HG02610 (cell line): ENCODE data around the gene CALHM6.

Experiments used
- ATAC-seq: cut with Tn5 transposase; IDR thresholded peaks from one replicate; pipeline ENCODE4 v1.9.1; 2021; ENCODE audit warnings: mild to moderate bottlenecking, moderate library complexity; ENCODE audit not compliant: unreplicated experiment

CALHM6 gene

DNA sequence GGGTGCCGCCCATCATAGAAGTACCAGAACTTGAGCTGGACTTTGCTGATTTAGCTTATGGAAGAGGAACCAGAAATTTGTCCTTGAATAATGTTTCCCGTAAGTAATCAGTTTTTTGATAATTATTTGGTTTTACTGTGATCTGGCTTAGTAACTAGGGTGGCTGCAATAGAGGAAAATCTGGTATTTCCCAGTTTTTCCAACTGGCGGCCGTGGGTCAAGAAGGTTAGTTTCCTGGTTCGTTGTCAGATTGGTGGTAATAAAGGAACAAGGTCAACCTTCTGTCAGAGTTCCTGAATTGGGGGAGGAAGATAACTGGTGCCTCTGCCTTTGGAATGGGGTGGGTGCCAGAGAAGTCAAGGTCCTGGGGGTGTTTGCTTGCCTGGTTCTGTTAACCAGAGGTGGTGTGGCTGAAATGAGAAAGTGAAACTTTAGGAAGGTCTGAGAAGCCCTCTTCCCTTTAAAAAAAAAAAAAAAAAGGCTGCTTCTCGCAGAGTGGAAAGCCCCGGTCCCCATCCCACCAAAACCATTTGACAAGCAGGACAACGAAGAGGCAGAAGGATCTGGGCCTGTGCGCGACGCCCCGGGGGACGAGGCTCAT lies at the start of gene CALHM6:
Gene CALHM6 (plus strand): TSS at position 45 of the 601 bp plus-strand sequence. CDS start 555 bp downstream, at position 600.
- no peak for ATAC-seq

DNA sequence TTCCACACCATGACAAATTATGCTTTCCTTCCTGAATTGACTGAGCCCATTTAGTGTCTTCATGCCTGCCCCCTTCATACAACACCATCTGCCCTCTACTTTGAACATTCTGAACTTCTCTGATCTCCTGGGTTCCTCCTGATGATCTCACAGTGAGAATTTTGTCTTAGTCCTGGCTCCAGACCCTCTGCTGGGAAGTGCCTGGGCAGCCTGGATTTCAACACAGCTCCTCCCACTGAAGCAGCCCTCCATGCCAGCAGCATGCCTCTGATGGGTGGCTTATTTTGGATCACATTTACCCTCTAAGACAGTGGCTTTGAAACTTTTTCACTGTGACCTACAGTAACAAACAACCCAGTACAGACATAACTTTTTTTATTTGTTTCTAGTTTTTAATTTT lies 48.9 kb upstream of the CALHM6 start:
- ATAC-seq: no peak

DNA sequence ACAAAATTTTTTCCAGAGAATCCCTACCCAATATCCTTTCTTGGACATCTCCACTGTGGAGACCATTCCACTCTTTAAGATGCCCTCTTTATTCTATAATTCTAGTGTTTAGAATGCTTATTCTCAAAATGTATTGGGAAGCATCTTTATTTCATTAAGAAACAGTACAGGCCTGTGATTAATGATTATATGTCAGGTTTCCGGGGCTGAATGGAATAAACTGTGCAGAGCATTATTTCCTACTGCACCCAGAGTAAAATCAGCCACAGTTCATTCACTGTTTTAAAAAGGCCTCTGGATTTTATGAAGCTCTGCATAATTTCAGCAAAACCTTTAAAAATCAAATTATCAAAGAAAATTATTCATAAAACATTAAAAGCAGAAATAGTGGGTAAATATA lies 47.8 kb upstream of the CALHM6 start:
- ATAC-seq: no peak

DNA sequence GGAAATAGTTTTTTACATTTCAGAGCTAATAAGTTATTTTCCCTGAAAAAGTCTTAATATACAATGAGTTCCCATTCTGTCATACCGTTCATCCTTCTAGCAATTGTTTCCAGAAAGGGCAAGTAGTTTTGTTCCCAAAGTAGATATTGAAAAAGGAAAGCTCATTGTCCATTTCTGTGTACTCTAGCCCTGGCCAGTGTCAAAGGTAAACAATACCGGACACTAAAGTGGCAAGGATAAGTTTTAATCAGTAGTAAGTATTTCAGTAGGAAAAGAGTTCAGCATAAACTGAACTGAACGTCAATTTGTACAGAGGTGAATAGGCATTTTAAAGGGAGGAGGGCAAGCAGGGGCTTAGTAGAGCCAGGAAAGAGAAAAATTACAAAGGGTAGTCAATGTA lies 43.5 kb upstream of the CALHM6 start:
- no peak for ATAC-seq

DNA sequence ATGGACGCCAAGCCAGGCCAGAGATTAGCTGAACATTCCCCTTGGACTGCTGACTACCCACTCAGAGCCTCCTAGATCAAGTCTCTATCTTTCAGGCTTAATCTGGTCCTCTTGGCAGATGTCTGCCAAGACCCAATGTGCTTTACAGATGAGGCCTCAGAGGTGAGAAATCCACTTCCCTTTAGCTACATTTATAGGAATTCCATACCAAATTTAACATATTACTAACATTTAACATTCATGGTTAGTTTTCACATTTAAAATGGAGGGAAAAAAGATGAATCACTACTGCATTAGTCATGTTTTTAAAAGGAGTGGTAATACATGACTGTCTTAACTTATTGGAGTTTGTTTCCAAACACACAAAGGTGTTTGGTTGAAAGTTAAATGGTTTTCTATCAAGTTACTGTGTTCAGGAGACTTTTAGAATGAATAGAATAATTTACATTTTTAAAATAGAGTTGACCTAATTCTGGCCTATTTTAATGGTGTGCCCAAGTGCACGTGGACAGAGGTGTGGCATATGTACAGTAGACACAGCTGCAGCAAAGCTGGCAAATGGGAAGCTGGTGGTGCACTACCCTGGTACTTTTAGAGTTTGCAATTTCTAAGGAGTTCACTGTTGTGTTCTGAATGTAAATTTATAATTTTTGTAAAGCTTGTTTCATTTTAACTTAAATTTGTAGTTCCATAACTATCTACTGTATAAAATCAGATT lies 41.9 kb upstream of the CALHM6 start:
- ATAC-seq: no peak

DNA sequence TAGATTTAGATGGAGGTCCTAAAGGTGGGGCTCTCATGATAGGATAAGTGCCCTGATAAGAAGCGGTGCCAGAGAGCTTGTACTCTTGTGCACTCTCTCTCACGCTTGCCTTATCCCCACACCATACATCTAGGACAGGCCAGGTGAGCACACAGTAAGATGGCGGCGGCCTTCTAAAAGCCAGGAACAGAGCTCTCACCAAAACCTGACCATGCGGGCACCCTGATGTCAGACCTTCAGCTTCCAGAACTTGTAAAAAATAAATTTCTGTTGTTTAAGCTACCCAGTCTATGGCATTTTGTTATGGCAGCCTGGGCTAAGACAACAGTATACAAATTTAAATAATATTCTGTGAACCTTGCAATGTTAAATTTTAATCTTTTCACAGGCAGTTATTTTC lies 40.8 kb upstream of the CALHM6 start:
- ATAC-seq: no peak

DNA sequence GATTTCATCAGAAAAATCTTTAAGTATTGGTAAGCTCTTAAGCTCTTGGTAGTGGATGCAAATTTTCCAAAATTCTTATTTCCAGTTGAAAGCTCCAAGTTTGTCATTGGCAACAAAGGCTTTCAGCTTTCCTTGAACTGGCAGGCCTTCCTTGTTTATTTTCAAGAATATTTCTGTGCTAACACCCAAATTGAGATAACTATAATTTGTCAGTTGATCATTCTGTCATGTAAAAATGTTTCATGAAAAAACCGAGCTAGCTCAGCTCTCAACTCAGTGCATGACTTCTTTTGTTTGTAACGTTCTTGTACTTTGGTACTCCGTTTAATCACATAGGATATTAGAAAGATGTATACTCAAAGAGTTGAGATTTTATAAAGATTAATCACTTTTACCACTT lies 38.9 kb upstream of the CALHM6 start:
- no peak for ATAC-seq

DNA sequence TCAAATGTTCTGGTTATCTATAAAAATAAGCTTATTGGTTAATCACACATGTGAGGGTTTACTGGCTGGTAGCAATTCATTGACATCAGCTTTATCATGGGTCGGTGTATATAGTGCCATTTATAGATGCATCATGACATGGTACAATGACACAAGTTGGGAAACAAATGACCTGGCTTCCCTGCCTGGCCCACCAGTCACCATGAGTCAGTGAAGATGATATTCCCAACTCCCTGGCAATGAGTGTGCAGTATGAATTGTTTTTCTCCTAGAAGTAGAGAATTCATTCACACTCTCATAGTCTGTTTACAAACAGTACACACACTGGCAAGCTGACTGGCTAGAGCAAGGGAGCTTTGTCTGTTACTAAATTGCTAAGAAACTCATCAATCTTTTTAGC lies 37.2 kb upstream of the CALHM6 start:
- ATAC-seq: no peak

DNA sequence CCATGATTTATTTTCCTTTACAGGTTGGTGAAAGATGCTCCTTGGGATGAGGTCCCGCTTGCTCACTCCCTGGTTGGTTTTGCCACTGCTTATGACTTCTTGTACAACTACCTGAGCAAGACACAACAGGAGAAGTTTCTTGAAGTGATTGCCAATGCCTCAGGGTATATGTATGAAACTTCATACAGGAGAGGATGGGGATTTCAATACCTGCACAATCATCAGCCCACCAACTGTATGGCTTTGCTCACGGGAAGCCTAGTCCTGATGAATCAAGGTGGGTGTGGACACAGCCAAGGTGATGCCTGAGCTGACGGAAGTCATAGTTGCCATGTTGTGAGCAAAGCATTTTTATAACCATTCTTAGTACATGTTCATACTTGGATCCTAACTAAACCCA lies 34.6 kb upstream of the CALHM6 start:
- ATAC-seq: no peak

DNA sequence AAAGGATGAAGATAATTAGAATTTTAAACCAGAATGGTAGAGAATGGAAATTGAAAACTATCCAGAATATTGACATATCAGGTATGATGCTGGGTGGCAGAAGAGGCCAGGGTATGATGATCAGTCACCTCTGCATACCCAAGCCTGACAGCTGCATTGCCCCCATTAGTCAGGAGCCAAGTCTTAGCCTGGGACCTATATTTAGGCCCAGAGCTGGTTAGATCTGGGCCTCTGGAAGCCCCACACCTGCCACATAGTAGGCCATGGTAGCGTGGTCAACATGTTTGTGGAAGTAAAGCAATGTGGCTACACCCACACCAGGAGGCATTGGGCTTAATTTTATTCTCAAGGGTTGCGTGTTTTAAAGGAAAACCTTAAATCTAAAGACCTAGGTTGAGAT lies 32.1 kb upstream of the CALHM6 start:
- ATAC-seq: no peak

DNA sequence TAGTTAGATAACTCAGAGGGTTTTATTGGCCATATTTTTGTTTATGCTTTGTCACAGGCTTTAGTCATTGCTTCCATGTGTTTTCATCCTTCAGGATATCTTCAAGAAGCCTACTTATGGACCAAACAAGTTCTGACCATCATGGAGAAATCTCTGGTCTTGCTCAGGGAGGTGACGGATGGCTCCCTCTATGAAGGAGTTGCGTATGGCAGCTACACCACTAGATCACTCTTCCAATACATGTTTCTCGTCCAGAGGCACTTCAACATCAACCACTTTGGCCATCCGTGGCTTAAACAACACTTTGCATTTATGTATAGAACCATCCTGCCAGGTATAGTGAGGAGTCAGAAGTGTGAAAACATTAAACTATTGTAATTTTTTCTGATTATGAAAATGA lies 30.3 kb upstream of the CALHM6 start:
- ATAC-seq: no peak

DNA sequence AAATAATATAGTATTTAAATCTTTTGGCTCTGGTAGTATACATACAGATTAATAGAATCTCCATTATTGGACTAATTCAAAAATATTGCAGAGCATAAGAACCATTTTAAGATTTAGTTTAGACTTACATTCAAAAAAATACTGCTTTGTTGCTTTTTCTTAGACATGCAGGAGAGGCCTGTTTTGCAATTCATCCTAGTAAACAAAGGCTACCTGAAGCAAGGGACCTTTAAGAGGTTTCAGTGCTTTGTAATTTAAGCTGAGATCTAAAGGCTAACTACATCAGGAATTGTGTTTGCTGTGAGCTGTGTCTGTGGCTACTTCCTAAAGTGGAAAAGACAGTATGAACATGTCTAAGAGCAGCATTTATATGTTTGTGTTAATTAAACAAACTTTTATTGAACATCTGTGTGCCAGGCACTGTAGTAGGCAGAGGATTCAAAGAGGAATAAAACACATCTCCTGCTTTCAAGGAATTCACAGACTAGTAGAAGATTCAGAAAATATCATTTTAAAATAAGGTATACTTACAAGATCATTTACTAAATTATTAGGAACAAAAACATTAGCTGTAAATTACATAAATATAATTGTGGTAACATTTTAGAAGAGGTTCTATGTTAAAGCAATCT lies 29.1 kb upstream of the CALHM6 start:
- no peak for ATAC-seq

DNA sequence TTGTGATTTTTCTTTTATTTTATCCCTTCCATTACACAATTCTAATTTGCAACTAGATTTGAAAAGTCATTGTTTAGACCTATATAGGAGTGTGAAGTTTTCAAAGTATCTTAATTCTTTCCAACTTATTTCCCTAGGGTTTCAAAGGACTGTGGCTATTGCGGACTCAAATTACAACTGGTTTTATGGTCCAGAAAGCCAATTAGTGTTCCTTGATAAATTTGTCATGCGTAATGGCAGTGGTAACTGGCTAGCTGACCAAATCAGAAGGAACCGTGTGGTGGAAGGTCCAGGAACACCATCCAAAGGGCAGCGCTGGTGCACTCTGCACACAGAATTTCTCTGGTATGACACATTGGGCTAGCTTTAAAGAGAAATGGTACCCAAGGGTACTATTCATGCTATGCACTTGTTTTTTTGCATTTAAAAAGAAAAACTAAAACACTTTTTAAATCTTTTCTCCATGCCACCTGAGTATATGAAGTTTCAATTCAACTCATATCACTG lies 27.9 kb upstream of the CALHM6 start:
- no peak for ATAC-seq

DNA sequence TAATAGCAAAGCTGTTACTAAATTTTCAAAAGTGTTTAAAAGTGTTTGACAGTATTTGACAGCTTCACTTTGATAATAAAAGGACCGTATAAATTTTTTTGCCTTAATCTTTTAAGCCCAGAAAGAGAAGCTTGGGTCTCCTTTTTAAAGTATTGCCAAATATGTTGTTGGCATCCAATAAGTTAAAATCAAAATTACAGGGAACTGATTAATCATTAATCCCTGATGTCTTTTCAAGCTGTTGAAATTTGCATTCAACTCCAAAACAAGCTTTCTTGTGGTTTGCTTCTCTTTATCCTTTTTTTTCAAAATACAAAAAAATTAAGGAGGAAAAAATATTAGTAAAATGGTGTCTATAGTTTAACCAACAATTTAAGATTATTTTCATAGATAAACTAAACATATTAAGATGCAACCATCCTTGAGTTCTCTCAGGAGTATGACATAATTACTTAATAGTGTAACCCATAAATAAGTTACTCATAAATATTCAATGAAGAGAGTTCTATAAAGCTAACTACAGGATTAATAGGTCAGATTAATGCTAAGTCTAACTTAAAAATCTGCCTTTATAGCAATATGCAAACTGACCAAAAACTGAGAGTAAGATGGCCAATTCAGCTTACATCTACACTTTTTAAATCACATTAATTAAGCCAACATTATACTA lies 27.0 kb upstream of the CALHM6 start:
- ATAC-seq: no peak

DNA sequence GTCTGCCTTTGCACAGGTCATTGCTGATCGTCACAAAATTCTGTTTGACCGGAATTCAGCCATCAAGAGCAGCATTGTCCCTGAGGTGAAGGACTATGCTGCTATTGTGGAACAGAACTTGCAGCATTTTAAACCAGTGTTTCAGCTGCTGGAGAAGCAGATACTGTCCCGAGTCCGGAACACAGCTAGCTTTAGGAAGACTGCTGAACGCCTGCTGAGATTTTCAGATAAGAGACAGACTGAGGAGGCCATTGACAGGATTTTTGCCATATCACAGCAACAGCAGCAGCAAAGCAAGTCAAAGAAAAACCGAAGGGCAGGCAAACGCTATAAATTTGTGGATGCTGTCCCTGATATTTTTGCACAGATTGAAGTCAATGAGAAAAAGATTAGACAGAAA lies 24.6 kb upstream of the CALHM6 start:
- ATAC-seq: no peak

DNA sequence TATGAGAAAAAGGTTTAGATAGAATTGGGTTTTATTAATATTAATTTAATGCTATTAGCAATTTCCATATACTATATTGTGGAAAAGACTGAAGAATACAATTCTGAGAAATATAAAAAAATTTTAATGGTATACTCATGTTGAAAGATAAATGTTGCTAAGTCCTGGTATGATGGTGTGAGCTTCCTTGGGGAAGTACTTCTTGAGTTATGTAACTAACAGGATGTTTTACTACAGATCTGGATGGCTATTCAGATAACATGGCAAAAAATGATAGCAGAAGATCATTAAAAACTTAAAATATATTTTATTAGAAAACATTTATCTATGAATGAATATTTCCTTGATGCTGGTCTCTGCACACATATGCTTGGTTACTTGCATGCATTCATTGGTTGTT lies 23.5 kb upstream of the CALHM6 start:
- no peak for ATAC-seq

DNA sequence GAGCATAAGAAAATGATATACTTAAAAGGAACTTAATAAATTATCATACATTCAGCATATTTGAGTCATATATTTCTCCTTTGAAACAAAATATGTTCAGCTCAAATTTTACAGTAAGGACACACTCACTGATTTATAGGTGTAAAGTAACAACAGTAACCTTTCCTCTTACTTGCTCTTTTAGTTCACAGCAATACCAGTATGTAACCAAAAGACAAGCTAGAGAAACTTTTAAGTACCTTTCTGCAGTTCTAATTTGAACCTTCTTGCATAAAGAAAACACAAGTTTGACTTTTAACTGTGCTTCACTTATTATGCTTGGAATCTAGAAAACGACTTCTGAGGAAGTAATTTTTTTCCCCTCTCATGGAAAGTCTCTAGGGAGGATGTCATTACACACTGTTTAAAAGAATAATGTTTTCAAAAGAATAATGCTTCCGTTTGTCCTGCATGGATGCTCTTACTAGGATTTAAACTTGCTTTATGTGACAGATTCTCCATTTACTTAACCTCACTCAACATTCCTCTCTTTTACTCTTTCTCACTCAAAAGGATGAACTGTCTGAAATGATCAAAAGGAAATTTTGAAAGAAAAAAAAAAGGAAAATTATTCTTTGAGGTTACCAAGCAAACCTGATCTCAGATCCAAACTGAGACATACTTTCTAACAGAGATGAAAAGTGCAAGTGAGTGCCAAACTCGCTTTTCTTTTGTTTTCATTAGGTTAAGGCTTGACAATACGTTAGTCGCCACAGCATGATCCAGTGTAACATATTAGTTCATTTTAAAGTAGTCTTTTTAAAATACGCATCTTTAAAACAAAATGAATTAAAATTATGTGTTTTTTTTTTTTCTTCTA lies 22.4 kb upstream of the CALHM6 start:
- no peak for ATAC-seq

DNA sequence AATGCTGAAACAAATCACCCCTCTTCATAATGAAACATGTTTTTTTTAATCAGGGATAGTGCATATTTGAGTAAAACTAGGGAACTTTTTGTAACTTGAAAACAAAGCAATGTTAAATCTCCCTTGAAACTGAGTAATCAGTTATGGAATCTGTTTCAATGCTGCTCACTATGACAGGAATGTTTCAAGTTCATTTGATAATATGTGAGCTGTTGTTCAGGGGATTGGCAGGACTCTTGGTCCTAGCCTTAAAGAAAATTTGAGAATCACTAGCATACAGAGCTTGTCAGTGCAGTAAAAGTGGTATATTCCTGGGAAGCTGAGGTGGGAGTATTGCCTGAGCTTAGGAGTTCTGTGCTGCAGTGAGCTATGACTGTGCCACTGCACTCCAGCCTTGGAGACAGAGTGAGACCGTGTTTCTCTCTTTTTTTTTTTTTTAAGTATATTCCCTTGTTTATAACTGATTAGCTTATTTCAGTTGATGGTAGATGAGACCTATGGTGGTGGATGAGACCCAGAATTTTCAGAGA lies 21.6 kb upstream of the CALHM6 start:
- ATAC-seq: no peak

DNA sequence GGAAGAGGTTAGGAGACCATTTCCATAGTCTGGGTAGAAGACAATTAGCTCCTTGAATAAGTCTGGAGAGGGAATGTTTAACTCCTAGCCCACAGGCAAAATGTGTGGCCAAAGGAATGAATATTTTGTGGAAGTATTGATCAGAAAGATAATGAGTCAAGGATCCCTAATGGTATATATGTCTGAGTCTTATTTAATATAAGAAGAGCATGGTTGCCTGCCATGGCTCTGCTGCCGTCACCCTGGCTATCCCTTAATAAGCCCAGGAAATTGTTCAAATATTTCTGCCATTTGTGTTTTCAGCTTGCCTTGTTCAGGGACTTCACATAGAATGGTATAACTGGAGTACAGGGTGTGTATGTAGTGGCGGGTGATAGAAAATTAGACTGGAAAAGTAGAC lies 18.1 kb upstream of the CALHM6 start:
- ATAC-seq: no peak

DNA sequence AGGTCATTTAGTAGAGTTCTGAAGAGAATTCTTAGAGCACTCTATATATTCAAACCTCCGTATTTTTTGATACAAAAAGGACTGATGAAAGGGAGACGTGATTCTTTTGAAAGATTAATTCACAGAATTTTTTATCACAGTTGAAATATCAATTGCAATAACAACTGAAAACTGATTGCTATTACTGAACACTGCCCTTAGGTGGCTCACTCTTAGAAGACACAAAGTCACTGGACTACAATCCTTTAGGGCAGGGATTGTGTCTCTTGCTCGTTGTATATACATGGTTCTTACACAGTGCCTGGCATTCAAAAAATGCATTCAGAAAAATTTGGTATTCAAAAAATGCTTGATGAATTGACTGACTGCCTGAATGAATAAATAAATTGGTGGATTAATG lies 17.1 kb upstream of the CALHM6 start:
- peak; percentile 55 for ATAC-seq

DNA sequence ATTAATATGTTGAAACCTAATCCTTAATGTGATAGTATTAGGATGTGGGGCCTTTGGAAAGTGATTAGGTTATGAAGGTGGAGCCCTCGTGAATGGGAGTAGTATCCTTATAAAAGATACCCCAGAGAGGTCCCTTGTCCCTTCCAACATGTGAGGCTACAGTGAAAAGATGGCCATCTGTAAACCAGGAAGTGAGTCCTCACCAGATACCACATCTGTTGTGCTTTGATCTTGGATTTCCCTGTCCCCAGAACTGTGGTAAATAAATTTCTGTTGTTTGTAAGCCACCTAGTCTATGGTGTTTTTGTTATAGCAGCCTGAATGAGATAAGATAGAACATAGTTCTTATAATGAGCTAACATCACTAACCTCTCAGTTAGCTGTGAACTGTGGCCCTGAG lies 16.6 kb upstream of the CALHM6 start:
- ATAC-seq: no peak
